NK-92 (cell line): Measurements from ENCODE around the gene CYSRT1.
A peak's percentile ranks its signal among the peaks of the same experiment; 100 is the strongest.

ENCODE experiments used
- DNase-seq: peaks from one replicate; lab custom pipeline; 2025; ENCODE audit not compliant: unreplicated experiment; lab: John Stamatoyannopoulos, UW

The CYSRT1 gene

GRCh38 chr9:137223078-137223970, 1.6 kb upstream of the CYSRT1 start:
- DNase-seq = peak; percentile 95

GRCh38 chr9:137225699-137226331, 841 bp downstream of the CYSRT1 start:
- no peak for DNase-seq

- no peak for DNase-seq
Observed at GRCh38 chr9:137226338-137227053, 1.5 kb downstream of the CYSRT1 start.

GRCh38 chr9:137227054-137227852, 2.3 kb downstream of the CYSRT1 start, which contains the start of gene RNF224:
TSS of gene RNF224 (plus strand) at chr9:137227502. CDS start at chr9:137228336, 834 bp downstream.
- no peak for DNase-seq

GRCh38 chr9:137227853-137228505, 3.0 kb downstream of the CYSRT1 start:
- no peak for DNase-seq

- no peak for DNase-seq
Observed at GRCh38 chr9:137228506-137228967, 3.6 kb downstream of the CYSRT1 start.

- DNase-seq = no peak
Observed at GRCh38 chr9:137228968-137229896, 4.3 kb downstream of the CYSRT1 start.

GRCh38 chr9:137229903-137230704, 5.1 kb downstream of the CYSRT1 start:
- no peak for DNase-seq

GRCh38 chr9:137230705-137231371, 5.9 kb downstream of the CYSRT1 start, which contains the start of gene SLC34A3:
TSS of gene SLC34A3 (plus strand) at chr9:137230901. CDS start at chr9:137231703, 802 bp downstream.
- DNase-seq = no peak

- DNase-seq = no peak
Observed at GRCh38 chr9:137231372-137232039, 6.5 kb downstream of the CYSRT1 start.

GRCh38 chr9:137232101-137232500, 7.1 kb downstream of the CYSRT1 start:
- DNase-seq = no peak

- no peak for DNase-seq
Observed at GRCh38 chr9:137232510-137232909, 7.5 kb downstream of the CYSRT1 start.

GRCh38 chr9:137233143-137233980, 8.4 kb downstream of the CYSRT1 start:
- no peak for DNase-seq

- no peak for DNase-seq
Observed at GRCh38 chr9:137234055-137234697, 9.2 kb downstream of the CYSRT1 start.

GRCh38 chr9:137234758-137235423, 9.9 kb downstream of the CYSRT1 start:
- DNase-seq = no peak
